NCI-H446 treated with DMSO at 0.1 percent for 48 hours (cell line): ENCODE measurements around the gene ARL16.

Experiments
- DNase-seq: peaks from one replicate; lab custom pipeline; 2025; lab: John Stamatoyannopoulos, UW

ARL16 gene

DNA sequence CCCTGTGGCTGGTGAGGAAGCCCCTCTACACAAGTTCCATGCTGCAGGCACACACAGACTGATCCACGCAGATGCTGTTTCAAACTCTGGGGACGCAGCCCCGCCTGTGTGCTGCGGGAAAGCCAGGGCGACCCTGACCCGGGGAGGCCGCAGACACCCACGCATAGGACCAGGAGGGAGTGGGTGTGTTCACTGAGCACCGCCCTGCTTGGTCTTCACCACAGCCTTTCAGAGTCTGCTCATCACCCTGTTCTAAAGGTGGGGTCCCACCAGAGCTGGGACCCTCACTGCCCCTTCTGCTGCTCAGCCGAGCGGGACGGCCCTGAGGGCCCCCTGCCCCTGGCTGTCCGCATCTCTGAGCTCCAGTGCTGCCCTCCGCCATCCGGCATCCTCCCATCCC, 39.1 kb downstream of the ARL16 start:
- no peak for DNase-seq

GRCh38 chr17:81641825-81642489, 41.6 kb downstream of the ARL16 start:
- no peak for DNase-seq

DNA sequence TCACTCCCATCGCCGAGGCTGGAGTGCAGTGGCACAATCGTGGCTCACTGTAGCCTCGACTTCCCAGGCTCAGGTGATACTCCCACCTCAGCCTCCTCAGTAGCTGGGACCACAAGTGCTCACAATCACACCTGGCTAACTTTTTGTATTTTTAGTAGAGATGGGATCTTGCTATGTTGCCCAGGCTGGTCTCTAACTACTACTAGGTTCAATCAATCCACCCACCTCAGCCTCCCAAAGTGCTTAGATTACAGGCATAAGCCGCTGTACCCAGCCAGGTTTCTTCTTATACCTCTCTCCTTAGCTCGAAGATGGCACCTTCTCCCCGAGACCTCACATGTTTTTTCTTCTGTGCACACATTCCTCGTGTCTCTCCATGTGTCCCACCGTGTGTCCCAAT, 43.6 kb downstream of the ARL16 start:
- no peak for DNase-seq

DNA sequence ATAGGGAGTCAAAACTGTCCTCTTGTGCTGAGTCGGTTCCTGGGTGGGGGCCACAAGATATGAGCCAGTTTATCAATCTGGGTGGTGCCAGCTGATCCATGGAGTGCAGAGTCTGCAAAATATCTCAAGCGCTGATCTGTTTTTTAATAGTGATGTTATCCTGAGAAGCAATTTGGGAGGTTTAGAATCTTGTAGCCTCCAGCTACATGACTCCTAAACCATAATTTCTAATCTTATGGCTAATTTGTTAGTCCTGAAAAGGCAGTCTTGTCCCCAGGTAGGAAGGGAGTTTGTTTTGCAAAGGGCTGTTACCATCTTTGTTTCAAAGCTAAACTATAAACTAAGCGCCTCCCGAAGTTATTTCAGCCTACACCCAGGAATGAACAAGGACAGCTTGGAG, 44.9 kb downstream of the ARL16 start:
- DNase-seq: no peak

- DNase-seq: peak; percentile 45
Measured at GRCh38 chr17:81636505-81637288, 46.9 kb downstream of the ARL16 start, which contains the start of the genes NPLOC4 and TSPAN10. TSS of gene NPLOC4 (minus strand) at chr17:81637112. CDS start at chr17:81636930, 182 bp downstream. TSS of gene TSPAN10 (plus strand) at chr17:81637196. CDS start at chr17:81642413, 5,217 bp downstream.

GRCh38 chr17:81635973-81636504, 47.6 kb downstream of the ARL16 start:
- DNase-seq: no peak

DNA sequence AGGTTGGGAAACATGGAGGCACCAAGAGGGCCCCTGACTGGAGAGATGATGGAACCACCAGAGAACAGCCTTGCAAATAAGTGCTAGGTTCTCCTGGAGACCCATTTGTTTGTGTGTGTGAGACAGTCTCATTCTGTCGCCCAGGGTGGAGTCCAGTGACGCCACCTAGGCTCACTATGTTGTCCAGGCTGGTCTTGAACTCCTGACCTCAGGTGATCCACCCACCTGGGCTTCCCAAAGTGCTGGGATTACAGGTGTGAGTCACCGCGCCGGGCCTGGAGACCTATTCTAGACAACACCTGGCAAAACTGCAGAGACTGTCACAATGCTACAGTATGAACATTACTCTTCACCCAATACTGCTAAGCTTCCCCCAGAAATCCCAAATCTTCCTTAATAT, 48.2 kb downstream of the ARL16 start:
- DNase-seq: no peak

DNA sequence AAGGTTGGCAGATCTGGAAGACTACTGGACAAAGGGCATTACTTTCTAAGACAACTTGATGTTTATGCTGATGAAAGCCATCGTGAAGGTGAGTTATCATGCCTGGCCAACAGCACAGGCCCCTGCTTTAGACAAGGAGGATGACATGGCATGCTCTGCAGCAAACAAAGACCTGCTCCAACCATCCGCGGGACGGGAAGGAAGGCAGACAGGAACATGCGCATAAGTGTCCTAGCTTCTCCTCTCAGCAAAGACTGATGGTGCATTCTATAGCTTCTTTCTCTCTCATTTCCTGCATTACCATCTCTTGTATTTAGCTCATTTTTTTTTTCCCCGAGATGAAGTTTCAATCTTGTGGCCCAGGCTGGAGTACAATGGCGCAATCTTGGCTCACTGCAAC, 52.1 kb downstream of the ARL16 start:
- DNase-seq: no peak
